IPS-NIHi11 (cell line): Measurements from ENCODE around the gene KCNT2.

ENCODE experiments used
- DNase-seq: peaks from one replicate; pipeline ENCODE4 v3.0.0; 2012; ENCODE audit warnings: mixed read lengths, low spot score

KCNT2 gene

DNA sequence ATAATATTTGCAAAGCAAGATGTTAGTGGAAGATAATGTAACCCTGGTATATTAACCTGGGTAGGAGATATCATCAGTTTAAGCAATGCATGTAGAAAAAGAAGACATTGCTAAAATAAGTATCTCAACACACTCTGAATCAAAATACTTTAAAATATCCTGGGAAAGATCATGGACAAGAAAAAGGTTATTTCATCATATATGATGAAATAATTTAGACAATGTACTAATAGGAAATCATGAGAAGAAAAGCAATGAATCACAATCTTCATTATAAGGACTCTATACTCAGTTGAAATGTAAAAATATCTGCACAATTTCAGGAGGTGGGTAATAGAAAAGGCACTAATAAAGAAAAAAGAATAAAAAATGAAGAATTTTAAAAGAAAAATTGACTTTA, 158.8 kb downstream of the KCNT2 start:
- no peak for DNase-seq

DNA sequence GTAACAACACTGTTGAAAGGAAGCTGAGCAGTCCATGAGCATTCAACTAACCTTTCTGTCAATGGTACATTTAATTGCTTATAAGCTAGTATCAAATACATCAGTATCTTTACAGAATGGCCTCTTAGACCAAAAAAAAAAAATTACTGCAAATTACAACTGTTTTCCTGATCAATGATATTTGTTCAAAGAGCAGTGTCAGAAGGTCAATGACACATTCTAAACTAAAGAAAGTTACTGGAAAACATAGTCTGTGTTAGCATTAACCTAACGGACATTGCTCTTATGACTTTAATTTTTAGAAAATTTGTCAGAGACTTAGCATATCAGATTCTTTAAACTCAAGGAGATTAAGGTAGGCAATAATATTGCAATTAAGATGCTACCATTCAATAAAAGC, 162.5 kb downstream of the KCNT2 start:
- DNase-seq = no peak

DNA sequence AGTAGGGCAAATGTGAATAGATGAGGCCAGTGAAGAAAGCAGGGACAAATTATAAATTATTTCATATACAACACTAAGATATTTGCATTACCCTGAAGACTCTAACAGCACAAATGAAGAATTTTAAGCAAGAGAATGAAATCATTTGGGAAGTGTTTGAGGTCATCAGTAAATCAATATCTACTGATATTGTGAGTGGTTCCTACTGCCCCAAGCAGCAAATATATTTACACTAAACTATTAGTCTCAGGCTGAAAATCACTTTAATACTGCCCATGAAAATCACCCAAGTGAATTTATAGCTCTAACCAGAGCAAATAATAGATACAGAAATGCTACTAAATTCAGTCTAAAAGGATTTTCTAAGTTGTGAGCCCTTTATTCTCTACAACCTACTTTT, 163.6 kb downstream of the KCNT2 start:
- no peak for DNase-seq

DNA sequence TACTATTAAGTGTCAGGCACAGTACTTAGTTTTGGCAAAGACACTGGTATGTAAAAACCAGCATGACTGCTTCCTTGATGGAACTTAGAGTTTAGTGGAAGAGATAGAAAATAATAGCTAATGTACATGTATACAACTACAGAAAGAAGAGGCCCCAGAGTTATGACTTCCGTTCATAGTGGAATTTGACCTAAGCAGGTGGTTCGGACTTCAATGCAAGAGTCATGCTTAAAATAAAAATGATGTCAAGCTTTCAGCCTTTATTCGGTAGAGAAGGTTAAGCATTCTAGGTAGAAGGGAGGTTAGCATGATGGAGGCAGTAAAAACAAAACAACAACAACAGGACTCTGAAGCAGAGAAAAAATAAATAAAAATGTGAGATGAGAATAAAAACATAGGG, 165.9 kb downstream of the KCNT2 start:
- DNase-seq = no peak

DNA sequence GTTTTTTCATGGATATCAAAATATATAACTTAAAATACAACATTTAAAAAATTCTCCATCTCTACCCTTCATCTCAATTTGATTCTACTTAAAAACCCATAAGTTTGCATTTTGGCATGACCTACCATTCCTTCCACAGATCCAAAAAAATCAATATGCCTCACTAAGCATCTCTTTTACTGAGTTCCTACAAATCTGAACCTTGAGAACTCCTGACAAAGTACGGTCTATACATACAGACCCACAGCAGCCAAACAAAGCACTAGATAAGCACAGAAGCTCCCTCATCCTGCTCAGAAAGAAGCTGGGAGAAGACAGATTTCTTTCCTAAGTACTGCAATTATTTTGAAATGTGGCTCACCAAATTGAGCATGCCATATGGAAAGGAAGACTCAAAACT, 167.5 kb downstream of the KCNT2 start:
- DNase-seq = no peak

DNA sequence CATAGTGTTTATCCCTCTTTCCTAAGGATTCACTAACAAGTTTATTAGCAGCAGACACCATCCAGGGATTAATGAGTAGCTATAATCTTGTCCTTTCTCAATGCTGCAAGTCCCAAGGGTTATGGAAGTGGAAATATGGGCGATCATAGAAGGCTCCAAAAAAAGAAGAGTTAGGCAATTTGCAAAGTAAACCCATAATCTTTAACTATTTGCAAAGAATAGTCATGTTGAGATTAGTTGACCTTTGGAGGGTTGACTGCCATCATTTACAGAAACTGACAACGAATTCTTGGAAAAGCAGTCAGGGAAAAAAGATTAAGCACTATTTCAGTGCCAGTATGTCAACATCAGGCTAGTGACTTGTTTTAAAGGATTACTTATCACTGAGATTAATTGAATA, 169.9 kb downstream of the KCNT2 start:
- no peak for DNase-seq

DNA sequence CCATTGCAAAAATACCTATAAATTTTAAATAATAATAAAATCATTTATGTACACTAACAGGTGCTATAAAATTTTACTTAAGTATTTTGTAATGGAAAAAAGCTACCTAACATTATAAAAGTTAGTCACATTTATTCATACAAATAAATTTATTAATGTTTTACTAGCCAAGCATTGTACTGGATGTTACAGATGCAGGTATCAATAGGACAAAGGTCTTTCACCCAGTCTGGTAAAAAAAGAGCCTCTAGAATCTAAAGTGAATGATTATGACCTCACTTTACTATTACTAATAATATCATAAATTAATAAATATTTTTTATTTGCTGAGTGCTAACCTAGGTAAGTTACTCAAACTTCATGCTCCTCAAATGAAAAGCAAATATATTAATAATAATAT, 170.6 kb downstream of the KCNT2 start:
- no peak for DNase-seq

DNA sequence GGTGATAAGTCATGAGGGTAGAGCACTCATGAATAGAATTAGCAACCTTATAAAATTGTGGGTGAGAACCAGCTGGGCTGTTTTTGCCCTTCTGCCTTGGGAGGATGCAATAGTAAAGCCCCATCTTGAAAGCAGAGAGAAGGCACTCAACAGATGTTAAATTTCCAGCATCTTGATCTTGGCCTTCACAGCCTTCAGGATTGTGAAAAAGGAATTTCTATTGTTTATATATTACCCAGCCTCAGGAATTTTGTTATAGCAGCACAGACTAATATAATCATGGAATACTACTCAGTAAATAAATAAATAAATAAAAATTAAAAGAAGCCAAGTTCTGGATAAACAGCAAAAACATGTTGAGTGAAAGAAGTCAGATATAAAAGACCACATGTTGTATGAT, 175.2 kb downstream of the KCNT2 start:
- DNase-seq = no peak

DNA sequence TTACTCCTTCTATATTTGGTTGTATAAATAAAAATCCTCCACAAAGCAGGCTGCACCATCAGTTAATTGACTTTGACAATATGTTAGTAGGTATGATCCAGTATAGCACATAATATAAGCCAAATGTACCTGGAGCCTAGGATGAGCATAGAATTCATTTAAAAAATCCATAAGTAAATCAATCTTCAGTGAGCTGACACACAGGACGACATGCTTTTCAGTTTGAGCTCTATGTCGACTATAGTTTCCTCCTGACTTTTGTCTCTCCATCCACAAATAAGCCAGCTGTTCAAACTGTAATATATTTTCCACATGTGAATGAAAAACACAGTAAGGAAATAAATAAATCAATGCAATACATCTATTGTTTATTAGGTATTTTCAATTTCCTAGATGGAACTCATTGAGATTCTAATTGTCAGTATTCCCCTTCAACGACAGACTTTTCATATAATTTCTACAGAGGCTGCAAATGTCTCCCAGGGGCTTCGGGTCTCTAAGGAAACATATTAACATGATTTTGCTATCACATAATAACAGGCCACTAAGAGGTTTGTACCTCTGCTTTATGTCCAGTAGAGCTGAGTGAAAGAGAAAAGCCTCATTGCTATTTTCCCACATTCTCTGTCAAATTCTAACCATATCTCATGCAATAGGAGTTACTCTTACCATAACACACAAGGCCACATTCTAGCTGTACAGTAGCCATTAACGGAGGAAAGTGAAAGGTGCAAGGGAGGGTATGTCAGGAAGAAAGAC, 180.1 kb downstream of the KCNT2 start:
- no peak for DNase-seq

DNA sequence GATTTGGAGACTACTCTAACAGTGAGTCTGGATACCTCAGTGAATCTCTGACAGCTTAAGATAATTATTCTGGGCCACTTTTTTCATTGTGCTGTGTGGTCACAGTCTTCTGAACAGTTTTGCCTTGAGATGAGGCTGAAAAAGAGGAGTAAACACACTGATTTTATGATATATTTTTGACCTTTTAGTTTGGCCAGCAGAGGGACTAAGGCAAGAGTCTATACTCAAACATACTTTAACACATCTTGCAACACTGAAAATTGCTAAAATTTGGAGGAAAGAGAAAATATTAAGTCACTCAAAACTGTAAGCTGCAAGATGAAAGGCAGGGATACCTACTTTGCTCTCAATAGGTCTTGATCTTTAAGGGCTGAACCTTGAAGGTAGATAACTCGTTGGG, 182.7 kb downstream of the KCNT2 start:
- no peak for DNase-seq

DNA sequence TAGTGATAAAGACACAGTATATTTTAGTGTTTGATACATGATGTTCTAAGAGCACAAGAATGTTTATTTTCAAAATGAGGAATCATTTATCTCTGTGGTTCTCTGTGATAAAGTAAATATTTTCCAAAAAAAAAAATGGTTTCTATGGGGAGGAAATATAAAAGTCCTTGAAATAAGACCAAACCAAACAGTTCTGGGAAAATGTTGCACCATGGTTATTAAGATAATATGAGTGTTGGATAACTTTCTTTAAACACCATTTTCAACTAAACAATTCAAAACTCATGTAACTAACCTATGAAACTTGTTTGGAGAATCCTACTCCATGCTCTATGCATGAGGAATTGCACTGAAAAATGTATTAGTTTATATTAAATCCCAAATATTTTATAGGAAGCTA, 184.6 kb downstream of the KCNT2 start:
- DNase-seq = no peak

DNA sequence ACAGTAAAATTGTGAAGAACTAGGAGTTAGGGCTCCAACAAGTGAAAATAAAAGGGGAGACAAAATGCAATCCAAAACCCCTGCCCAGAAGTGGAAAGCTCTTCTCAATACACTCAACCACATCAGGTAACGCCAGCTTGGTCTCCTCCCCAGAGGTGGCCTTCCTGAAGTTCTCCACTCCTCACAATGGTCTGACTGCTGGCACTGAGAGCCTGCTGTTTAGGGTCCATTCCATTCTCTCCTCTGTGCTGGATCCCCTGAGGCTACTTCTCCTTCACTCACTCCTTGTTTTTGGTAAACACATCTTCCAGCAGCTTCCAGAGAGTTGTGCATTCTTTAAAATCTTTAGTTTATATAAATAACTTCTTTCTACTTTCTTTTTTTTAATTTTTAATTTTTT, 189.5 kb downstream of the KCNT2 start:
- DNase-seq = no peak

DNA sequence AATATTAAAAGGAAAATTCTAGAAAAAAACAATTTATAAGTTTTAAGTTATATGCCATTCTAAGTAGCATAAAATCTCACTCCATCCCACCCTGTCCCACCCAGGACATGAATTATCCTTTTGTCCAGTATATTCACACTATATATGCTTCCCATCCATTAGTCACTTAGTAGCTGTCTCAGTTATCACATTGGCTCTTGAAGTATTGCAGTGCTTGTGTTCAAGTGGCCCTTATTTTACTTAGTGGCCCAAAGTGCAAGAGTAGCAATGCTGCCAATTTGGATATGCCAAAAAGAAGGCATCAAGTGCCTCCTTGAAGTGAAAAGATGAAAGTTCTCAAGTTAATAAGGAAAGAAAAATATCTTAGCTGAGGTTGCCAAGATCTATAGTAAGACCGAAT, 192.3 kb downstream of the KCNT2 start:
- no peak for DNase-seq

DNA sequence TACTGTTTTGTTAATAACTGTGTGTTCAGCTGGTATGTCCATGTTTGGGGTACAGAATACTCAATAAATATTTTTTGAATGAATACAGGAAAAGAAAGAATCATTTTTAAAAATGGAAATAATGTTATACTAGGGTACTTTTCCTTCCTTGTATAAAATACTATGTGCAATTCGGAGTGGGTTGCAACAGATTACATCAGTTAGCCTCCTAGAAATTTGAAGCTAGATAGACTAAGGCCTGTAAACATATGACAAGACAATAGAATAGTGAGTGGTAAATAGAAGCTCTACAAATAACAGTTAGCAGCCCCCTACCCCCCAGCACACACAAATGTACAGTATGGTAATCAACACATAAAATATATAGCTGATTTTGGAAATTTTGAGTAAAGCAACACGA, 195.9 kb downstream of the KCNT2 start:
- DNase-seq = no peak

DNA sequence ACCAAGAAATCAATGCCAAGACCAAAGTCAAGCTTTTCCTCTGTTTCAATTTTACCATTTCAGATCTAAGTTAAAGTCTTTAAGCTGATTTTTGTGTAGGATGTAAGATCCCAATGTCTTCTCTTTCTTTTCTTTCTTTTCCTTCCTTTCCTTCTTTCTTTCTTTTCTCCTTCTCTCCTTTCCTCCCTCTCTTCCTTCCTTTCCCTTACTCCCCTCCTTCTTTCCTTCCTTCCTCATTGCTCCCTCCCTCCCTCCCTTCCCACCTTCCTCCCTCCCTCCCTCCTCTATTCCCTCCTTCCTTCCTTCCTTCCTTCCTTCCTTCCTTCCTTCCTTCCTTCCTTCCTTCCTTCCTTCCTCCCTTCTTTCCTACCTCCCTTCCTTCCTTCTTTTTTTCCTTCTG, 197.5 kb downstream of the KCNT2 start:
- DNase-seq = no peak

DNA sequence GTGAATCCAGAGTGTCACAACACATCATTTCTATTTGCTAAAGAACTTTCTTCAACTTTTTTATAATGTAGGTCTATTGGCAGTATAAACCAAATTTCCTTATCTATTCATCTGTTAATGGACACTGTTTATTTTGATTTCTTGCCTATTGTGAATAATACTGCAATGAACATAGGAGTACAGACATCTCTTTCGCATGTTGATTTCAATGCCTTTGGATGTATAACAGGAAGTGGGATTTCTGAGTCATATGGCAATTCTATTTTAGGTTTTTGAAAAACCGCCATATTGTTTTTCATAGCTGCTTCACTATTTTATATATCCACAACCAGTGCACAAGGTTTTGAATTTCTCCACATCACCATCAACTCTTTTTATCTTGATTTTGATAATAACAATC, 198.7 kb downstream of the KCNT2 start:
- no peak for DNase-seq

DNA sequence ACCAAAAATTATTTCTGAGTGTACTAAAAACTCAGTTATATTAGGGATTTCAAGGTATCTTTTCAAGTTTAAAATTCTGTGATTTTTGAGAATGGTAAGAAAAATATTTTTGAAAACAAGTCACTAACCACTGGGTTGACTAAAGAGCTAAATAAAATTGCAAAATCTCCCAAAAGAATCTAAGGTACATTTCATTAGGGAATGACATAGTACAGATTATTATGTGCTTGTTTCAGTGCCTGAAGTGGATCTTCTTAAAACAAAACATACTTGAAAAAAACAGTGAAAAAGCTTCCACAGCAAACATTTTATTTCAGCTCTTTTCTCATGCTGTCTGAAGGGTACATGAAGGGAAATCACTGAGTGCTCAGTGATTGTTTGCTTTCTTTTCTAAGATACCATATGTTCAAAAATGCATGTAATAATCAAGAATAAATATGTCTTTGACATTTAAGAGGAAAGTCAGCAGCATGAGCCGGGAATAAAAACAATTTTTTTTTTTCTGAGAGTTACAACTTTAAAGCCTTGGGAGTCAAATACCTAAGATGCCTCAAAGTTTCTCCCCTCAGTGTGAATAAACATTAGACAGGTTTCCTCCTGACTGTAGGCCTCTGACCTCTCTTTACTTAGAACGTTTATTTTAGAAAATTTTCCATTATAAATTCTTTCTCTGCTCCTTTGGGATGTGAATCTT, 200.7 kb downstream of the KCNT2 start:
- DNase-seq = no peak

DNA sequence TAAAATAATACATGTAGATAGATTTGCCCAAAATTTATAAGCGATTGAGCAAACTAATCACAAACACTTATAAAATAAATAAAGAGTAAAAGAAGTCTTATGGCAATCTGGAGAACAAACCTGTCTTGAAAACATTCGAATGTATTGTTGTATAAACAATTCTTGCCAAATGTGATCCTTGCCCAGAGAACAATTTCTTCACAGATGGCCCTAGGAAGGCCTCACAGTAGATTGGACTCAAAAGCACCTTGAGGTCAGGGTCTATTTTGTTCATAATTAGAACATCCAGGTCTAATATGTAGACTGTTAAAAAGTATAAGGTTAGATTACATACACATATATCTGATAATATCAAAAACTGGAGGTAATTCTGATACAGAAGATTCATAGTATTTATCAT, 202.4 kb downstream of the KCNT2 start:
- DNase-seq = no peak

DNA sequence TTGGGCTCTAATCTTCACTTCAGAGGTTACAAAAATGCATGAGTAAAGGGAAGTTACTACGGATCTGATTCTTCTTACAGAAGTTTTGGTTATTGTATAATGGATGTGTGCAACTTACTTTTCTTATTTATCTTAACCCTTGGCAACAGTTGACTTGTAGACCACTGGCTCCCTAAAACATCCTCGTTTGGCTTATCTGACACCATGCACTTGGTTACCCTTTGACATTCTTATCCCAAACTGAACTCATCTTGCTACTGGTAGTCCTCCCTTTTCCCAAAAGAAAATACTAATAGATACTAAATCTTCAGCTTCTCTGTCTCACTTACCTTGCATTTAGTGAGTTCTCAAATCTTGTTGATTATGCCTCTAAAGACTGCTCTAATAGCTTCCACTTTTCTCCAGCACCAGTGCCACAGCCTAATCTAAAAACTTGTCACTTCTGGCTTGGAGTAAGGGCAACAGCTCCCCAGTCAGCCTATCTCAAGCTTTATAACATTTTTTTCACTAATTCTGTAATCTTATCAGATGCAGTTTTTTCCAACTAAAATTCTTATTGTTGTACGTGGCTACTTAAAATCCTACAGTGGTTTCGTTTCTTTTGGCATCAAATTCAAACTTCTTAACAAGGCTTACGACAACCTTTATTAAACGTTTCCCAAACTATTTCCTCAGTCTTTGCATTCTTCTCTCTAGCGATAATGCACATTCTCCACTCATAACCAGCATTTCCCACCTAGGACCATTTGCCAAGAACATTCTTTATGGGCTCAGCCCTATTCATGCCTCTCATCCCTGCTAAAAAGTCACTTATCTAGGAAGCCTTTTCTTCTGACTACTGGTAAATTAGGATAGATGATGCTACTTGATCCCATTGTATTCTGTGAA, 204.2 kb downstream of the KCNT2 start:
- no peak for DNase-seq

DNA sequence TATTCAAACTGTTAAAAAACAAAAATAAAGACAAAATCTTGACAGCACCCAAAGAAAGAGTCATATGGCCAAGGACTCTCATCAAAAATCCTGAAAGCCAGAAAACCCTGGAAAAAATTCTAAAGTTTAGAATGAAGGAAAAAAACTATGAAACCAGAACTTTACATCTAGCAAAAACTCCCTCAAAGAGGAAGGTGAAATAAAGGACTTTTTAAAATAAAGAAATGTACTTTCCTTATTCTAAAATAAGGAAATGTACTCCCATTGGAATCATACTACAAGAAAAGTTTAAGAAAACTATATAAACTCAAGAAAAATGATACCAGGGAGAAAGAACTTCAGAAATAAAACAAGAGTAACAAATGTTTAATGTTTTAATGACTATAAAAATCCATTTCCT, 206.3 kb downstream of the KCNT2 start:
- DNase-seq = no peak

DNA sequence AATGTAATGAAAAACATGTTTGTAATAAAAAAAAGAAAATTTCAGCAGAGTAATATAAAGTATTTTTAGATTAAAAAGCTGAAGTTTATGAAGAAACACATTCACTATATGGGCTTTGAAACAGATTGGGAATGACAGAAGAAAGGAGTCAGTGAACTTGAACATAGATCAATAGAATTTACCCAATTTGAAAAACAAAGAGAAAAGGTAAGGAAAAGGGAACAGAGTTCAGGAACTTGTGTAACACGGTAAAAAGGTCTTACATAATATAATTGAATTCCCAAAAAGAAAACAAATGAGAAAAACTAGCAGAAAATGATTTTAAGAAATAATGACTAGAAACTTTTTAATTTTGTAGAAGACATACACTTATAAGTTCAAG, 206.8 kb downstream of the KCNT2 start:
- DNase-seq = no peak

DNA sequence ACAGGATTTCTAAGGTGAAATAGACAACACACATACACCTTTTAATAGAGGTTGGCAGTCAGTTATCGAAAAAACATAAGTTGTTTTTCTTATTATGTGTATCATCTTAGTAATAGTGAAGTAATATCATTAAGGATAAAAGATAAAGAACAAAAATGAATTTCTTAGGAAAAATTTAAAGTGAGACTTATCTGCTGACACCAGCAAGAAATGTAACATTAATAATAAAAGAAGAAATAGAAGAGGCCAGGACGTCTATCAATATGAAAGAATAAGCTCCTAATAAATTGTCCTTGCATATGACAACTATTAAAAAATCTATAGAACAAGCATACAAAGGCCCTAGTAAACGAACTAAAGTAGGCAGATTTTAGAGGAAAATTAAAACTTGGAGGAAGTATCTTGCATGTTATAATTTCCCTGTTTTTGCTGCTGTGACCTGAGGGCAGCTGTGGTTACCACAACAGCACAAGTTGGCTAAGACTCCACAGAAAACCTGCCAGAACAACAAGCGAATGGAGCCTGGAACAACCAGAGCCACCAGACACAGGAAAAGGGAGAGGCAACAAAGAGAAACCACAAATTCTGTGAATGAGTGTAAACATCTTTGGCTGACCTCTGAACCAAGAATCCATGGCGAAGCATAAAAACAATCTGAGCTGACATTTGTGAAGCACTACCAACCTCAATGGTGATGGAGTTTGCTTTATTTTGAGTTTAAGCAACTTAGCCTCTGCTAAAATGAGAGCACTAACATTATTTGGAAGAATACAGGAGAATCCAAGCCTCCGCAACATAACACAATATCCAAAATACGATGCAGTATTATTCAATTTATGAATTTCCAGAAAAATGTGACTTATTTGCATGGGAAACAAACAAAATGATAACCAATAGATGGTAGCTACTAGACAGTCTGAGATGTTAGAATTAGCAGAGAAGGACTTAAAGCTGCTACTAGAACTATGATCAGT, 207.5 kb downstream of the KCNT2 start:
- no peak for DNase-seq
